Sigmoid colon (tissue), 7 donors: ENCODE data around the gene EPHA10. TPM values are rescaled to one million over a fixed set of nuclear protein-coding genes. Genes with fewer than 3 reads are reported as not detected.
A peak's percentile ranks its signal among the peaks of the same experiment; 100 is the strongest.

Experiments used
- DNase-seq: peaks from one replicate; pipeline ENCODE4 v3.0.0-alpha.2; 2019
- H3K27ac ChIP-seq, 4 donors: fragments of 200-600 bp; sonication (generic); one replicate each; pipeline ENCODE4 v1.5.1; 2016 to 2019; ENCODE audit warnings: mild to moderate bottlenecking in 1 of 4
- H3K27me3 ChIP-seq, 3 donors: fragments of 200-600 bp; sonication (generic); one replicate each; pipeline ENCODE4 v1.5.1; 2019; ENCODE audit warnings: mild to moderate bottlenecking in 1 of 3
- H3K36me3 ChIP-seq, 4 donors: fragments of 200-600 bp; sonication (generic); one replicate each; pipeline ENCODE4 v1.5.1; 2016 to 2019
- H3K4me1 ChIP-seq, 4 donors: fragments of 200-600 bp; sonication (generic); one replicate each; pipeline ENCODE4 v1.5.1; 2017 to 2019
- H3K4me3 ChIP-seq, 4 donors: fragments of 200-600 bp; sonication (generic); one replicate each; pipeline ENCODE4 v1.5.1; 2017 to 2019; ENCODE audit warnings: mild to moderate bottlenecking in 2 of 4, moderate library complexity in 1 of 4
- H3K9me3 ChIP-seq, 4 donors: fragments of 200-600 bp in 3 of 4; sonication (generic) in 3 of 4; one replicate each; pipeline versions ENCODE4 v1.5.1 to v1.6.1; 2013 to 2019
- EP300 ChIP-seq, 4 donors: sonication (generic); formaldehyde crosslinking; IDR thresholded peaks; one replicate each; pipeline ENCODE4 v1.6.1; 2017; ENCODE audit warnings: antibody characterized with exemption in 4 of 4
- POLR2A ChIP-seq, 2 donors: fragments of 450-650 bp; IDR thresholded peaks; one replicate each; pipeline ENCODE4 v1.6.1; 2016; ENCODE audit warnings: antibody characterized with exemption in 2 of 2, mild to moderate bottlenecking in 2 of 2, moderate library complexity in 2 of 2
- POLR2AphosphoS5 ChIP-seq, 4 donors: sonication (generic); formaldehyde crosslinking; IDR thresholded peaks; one replicate each; pipeline ENCODE4 v1.6.1; 2017; ENCODE audit warnings: antibody characterized with exemption in 4 of 4
- WGBS, 2 donors: extraction: QIAGEN DNeasy Blood & Tissue Kit; methylation state at CpG; one replicate each; pipeline ENCODE4 v1.1.7; 2013; 5-methylcytosine and 5-hydroxymethylcytosine counted together
- intact Hi-C: fragments of 100-400 bp; cut with DNase I; formaldehyde crosslinking; loops from one replicate; pipeline ENCODE4 v1.15.1; 2023
- polyA plus RNA-seq, 3 donors: library from polyadenylated mRNA; stranded (reverse); fragments of 200-250 nt; gene quantifications; one replicate each; pipeline ENCODE4 v1.2.3, GENCODE V29; 2013
- total RNA-seq, 4 donors: library from RNA; depleted of rRNA; stranded (reverse); fragments of >200 nt; gene quantifications; one replicate each; pipeline ENCODE4 v1.1.0, GENCODE V29; 2016
- TF ChIP-seq, protein P1 (sequence below), 4 experiments: fragments of 450-650 bp in 3 of 4; fragments of 200-600 bp in 1 of 4; IDR thresholded peaks; one replicate each; pipeline ENCODE4 v1.5.1; 2016 to 2019; ENCODE audit warnings: antibody characterized with exemption in 4 of 4, mild to moderate bottlenecking in 3 of 4, moderate library complexity in 2 of 4
- donor health status: healthy with polysubstance abuse.
- donor health status: Bipolar disorder and iron deficiency.
- donor health status: healthy.

The EPHA10 gene
- total and polyA plus RNA-seq, 7 donors: 0.14 to 33.3 (median 0.83) TPM

DNA sequence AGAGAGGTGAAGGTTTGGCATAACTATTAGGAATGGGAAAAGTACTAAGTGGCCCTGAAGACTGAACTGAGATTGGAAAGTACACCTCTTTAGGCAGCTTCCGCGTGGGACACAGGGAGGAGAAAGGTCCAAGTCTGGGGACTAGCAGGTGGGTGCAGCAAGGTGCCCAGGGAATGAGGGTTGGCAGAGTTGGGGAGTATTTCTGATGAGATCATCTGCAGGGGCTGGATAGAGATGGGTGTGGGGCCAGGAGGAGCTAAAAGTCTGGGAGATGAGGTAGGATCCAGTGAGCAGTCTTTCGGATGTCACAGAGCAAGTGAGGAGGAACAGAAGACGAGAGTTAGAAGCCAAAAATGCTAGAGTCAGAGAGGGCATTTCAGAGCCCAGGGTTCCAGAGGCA lies 36.5 kb downstream of the EPHA10 start:
- Histone ChIP-seq H3K9me3 (no peaks in the 10 kb centered on the region), H3K27me3 (peaks cover 0 to 21% (median 7%) of the 10 kb centered on the region in 3 donors), H3K36me3 (no peaks in the 10 kb centered on the region), H3K27ac (no peak overlapping the region), H3K4me1 (no peaks in the 10 kb centered on the region), H3K4me3 (no peak overlapping the region)
- intact Hi-C loops: no loop called here
- WGBS, 2 donors: 91 to 96% methylated on average over 4 of the region's 4 CpGs
- DNase-seq: peak; percentile 6
- TF ChIP-seq EP300 (IDR thresholded peaks at IDR 0.05): no peak
- TF ChIP-seq POLR2AphosphoS5 (IDR thresholded peaks at IDR 0.05): no peak
- TF ChIP-seq, protein P1, sequence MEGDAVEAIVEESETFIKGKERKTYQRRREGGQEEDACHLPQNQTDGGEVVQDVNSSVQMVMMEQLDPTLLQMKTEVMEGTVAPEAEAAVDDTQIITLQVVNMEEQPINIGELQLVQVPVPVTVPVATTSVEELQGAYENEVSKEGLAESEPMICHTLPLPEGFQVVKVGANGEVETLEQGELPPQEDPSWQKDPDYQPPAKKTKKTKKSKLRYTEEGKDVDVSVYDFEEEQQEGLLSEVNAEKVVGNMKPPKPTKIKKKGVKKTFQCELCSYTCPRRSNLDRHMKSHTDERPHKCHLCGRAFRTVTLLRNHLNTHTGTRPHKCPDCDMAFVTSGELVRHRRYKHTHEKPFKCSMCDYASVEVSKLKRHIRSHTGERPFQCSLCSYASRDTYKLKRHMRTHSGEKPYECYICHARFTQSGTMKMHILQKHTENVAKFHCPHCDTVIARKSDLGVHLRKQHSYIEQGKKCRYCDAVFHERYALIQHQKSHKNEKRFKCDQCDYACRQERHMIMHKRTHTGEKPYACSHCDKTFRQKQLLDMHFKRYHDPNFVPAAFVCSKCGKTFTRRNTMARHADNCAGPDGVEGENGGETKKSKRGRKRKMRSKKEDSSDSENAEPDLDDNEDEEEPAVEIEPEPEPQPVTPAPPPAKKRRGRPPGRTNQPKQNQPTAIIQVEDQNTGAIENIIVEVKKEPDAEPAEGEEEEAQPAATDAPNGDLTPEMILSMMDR (IDR thresholded peaks at IDR 0.05): no peak
- TF ChIP-seq POLR2A (IDR thresholded peaks at IDR 0.05): no peak

DNA sequence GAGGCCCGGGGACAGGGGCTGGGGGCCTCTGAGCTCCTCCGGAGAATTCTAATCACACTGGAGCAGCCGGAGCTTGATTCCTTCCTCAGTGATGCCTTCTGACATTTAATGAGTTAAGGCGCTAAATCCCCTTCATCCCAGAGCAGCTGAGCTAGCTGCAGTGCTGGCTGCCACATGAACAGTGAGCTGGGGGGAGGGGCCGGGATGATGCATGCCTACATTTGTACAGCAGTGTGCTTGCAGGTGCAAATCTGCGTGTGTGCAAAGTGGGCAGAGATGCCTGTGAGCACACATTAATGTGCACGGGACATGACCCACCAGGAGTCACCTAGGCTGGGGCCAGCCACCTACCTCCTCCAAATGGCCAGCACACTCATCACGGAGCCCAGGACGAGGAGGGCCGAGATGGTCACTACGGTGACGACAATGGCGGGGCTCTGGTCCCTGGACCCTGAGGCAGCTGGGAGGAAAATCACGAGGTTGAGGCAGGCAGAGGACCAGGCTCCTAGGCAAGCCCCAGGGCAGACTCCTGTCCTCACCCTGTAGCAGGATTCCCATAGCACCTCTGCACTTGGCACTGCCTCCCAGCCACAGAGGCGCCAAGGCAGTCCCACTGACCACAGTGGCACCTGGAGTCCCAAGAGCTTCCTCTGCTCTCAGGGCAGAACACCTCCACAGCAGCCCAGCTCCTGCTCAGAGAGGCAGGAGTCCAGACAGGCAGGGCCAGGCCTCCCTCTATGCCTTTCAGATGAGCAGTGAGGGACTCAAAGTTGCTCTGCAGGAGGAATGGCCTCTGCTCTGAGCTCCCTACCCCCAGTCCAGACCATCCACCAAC lies 38.0 kb downstream of the EPHA10 start:
- no peaks in the 10 kb centered on the region for H3K9me3 ChIP-seq
- intact Hi-C loops: no loop called here
- 66 to 85% methylated on average over 15 of the region's 15 CpGs for WGBS, 2 donors
- no peak for DNase-seq
- no peaks in the 10 kb centered on the region for H3K36me3 ChIP-seq
- no peak overlapping the region for H3K27ac ChIP-seq
- H3K4me1 ChIP-seq: no peaks in the 10 kb centered on the region
- no peak overlapping the region for H3K4me3 ChIP-seq
- H3K27me3 ChIP-seq: peaks cover 0 to 15% (median 0%) of the 10 kb centered on the region in 3 donors
- no peak for TF ChIP-seq POLR2AphosphoS5 (IDR thresholded peaks at IDR 0.05)
- TF ChIP-seq, protein P1 (IDR thresholded peaks at IDR 0.05): no peak
- TF ChIP-seq EP300 (IDR thresholded peaks at IDR 0.05): no peak
- TF ChIP-seq POLR2A (IDR thresholded peaks at IDR 0.05): no peak

DNA sequence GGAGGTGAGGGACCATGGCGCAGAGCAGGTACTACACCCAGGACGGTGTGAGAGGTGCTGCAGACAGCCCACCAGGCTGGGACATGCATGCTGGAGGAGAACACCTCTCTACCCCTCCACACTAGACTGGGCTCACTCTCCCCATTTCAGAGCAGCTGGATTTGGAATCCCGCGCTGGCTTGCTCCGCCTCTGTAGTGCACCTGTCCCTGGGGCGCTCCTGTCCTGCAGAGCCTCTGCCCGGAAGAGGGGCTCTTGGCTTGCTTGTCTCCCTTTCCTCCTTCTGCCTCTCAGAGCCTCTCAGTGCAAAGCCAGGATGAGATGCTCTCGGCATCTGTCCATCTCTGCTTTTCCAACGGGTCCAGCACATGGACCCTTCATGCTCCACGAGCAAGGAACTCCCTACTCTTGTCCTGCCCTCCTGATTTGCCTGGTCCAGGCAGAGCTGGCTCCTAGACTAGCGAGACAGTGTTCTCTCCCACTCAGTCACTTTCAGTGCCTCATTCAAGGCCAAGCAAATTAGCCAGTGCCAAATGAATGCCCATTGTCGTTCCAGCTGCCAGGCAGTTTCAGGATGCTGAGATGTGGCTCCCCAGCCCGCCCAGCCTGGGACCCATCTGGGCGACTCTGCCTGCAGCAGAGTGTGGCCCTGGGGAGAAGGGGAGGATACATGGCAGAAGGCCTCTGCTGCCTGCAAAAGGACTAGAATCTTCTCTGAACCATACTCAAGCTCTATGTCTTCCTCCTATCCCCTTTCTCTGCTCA lies 38.9 kb downstream of the EPHA10 start:
- TF ChIP-seq EP300 (IDR thresholded peaks at IDR 0.05) (no peak), POLR2A (IDR thresholded peaks at IDR 0.05) (no peak)
- TF ChIP-seq, protein P1 (IDR thresholded peaks at IDR 0.05): no peak
- Histone ChIP-seq H3K27me3 (peaks cover 0 to 15% (median 0%) of the 10 kb centered on the region in 3 donors), H3K27ac (no peak overlapping the region), H3K9me3 (no peaks in the 10 kb centered on the region), H3K4me1 (no peaks in the 10 kb centered on the region), H3K36me3 (no peaks in the 10 kb centered on the region), H3K4me3 (no peak overlapping the region)
- 81 to 85% methylated on average over 14 of the region's 14 CpGs for WGBS, 2 donors
- no peak for DNase-seq
- intact Hi-C loops: no loop called here

DNA sequence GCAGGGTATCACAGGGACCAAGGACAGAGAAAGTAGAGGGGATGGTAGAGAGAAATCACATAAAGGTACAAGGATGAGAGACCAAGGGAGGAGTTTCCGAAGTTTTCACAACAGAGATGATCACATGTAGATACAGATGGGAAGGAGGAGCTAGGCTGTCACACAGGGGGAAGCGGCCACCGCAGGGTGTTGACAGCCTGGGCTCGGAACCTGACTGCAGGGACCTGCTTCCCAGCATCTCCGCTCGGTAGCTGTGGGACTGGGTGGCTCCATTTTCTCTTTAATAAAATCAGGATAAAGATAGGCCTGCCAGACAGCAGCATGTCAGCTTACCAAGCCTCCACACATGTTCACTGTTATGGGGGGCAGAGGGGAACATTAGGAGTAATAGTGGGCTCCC lies 40.3 kb downstream of the EPHA10 start:
- no peaks in the 10 kb centered on the region for H3K9me3 ChIP-seq
- intact Hi-C loops: no loop called here
- TF ChIP-seq POLR2AphosphoS5 (IDR thresholded peaks at IDR 0.05): no peak
- TF ChIP-seq POLR2A (IDR thresholded peaks at IDR 0.05): no peak
- TF ChIP-seq, protein P1 (IDR thresholded peaks at IDR 0.05): no peak
- no peak for TF ChIP-seq EP300 (IDR thresholded peaks at IDR 0.05)
- H3K27ac ChIP-seq: no peak overlapping the region
- H3K36me3 ChIP-seq: no peaks in the 10 kb centered on the region
- no peak overlapping the region for H3K4me3 ChIP-seq
- 92 to 95% methylated on average over 6 of the region's 6 CpGs for WGBS, 2 donors
- DNase-seq: no peak
- H3K27me3 ChIP-seq: peaks cover 0 to 14% (median 0%) of the 10 kb centered on the region in 3 donors
- H3K4me1 ChIP-seq: no peaks in the 10 kb centered on the region
